Endothelial cell of umbilical vein (primary cell): ENCODE data around the gene NALF2. TPM values are rescaled to one million over a fixed set of nuclear protein-coding genes. Genes with fewer than 3 reads are reported as not detected.

Experiments
- BruUV-seq: library from RNA; stranded (reverse); fragments of 400-500 nt; replicated peaks from 2 replicates; lab custom pipeline; 2021; lab: Mats Ljungman, UMichigan
- CTCF ChIA-PET: fragments of 300-600, 350-600 bp; sonication (Branson Sonifier 250); formaldehyde crosslinking; loops from one replicate; lab custom pipeline; 2021; ENCODE audit warnings: antibody characterized with exemption, inconsistent platforms; lab: Charles Lee
- POLR2A ChIA-PET: fragments of 300-600, 350-600 bp; sonication (Branson Sonifier 250); formaldehyde crosslinking; loops from one replicate; lab custom pipeline; 2021; ENCODE audit warnings: antibody characterized with exemption, inconsistent platforms; lab: Charles Lee
- DNase-seq: peaks from one replicate; pipeline ENCODE4 v3.0.0-alpha.2; 2011; ENCODE audit warnings: low read depth, low spot score
- FAIRE-seq: peaks from 2 replicates; lab custom pipeline; 2011; peaks lifted over from hg19 to GRCh38; lab: Jason Lieb, UNC
- H2AFZ ChIP-seq: 2 replicates; pipeline ENCODE4 v1.6.0; 2012; ENCODE audit warnings: low read depth, low read length, control low read depth, inconsistent platforms
- H3K27ac ChIP-seq: 2 replicates; pipeline ENCODE4 v1.5.1; 2011; ENCODE audit warnings: low read depth, mild to moderate bottlenecking, control low read depth, low read length, moderate library complexity; ENCODE audit not compliant: insufficient read depth
- H3K27me3 ChIP-seq, 2 experiments: 2 replicates each; pipeline versions ENCODE4 v1.6.0 to v1.6.1; 2011; ENCODE audit warnings: low read length in 2 of 2, mixed read lengths in 1 of 2; ENCODE audit not compliant: control insufficient read depth in 2 of 2, insufficient read depth in 2 of 2
- H3K36me3 ChIP-seq, 2 experiments: 2 replicates in 1 of 2; 3 replicates in 1 of 2; pipeline ENCODE4 v1.5.1; 2011; ENCODE audit warnings: low read length in 2 of 2, mild to moderate bottlenecking in 1 of 2, moderate library complexity in 1 of 2; ENCODE audit not compliant: control insufficient read depth in 2 of 2, insufficient read depth in 2 of 2; ENCODE audit errors: extremely low read depth in 1 of 2
- H3K4me1 ChIP-seq: 3 replicates; pipeline ENCODE4 v1.5.1; 2011; ENCODE audit warnings: mild to moderate bottlenecking, low read length; ENCODE audit not compliant: control insufficient read depth, insufficient read depth; ENCODE audit errors: extremely low read depth
- H3K4me2 ChIP-seq: 2 replicates; pipeline ENCODE4 v1.6.1; 2011; ENCODE audit warnings: low read length, control low read depth, mixed read lengths; ENCODE audit not compliant: insufficient read depth
- H3K4me3 ChIP-seq, 3 experiments: fragments of 200-600 bp in 1 of 3; sonication (generic), shearing (Covaris generic) in 1 of 3; replicated peaks in 1 of 3; 2 replicates each; pipeline ENCODE4 v1.5.1; 2011 to 2016; ENCODE audit warnings: control low read depth in 3 of 3, low read length in 3 of 3, mild to moderate bottlenecking in 2 of 3, inconsistent platforms in 1 of 3, low read depth in 1 of 3, moderate library complexity in 1 of 3; ENCODE audit not compliant: insufficient read depth in 1 of 3
- H3K79me2 ChIP-seq: 2 replicates; pipeline ENCODE4 v1.6.0; 2012; ENCODE audit warnings: low read length, inconsistent platforms; ENCODE audit not compliant: control insufficient read depth, insufficient read depth
- H3K9ac ChIP-seq: replicated peaks from 2 replicates; pipeline ENCODE3; 2011; ENCODE audit warnings: low read length, control low read depth; ENCODE audit not compliant: insufficient read depth; ENCODE audit errors: extremely low read depth
- H3K9me1 ChIP-seq: replicated peaks from 3 replicates; pipeline ENCODE4 v1.6.0; 2011; ENCODE audit warnings: mild to moderate bottlenecking, low read length; ENCODE audit not compliant: control insufficient read depth, insufficient read depth; ENCODE audit errors: extremely low read depth
- H3K9me3 ChIP-seq: replicated peaks from 2 replicates; pipeline ENCODE4 v1.5.1; 2012; ENCODE audit warnings: low read length, inconsistent platforms; ENCODE audit not compliant: control insufficient read depth, insufficient read depth
- H4K20me1 ChIP-seq: replicated peaks from 2 replicates; pipeline ENCODE3; 2011; ENCODE audit warnings: mild to moderate bottlenecking, low read length; ENCODE audit not compliant: control insufficient read depth, insufficient read depth; ENCODE audit errors: extremely low read depth
- EZH2 ChIP-seq: IDR thresholded peaks from 2 replicates; pipeline ENCODE4 v1.6.1; 2012; ENCODE audit warnings: borderline replicate concordance, low read depth, mild to moderate bottlenecking, moderate library complexity, low read length, inconsistent platforms; ENCODE audit not compliant: severe bottlenecking
- FOS ChIP-seq: IDR thresholded peaks from 2 replicates; pipeline ENCODE4 v1.6.1; 2011; ENCODE audit warnings: mild to moderate bottlenecking, low read length, moderate library complexity, borderline replicate concordance; ENCODE audit not compliant: insufficient read depth
- GATA2 ChIP-seq: IDR thresholded peaks from 2 replicates; pipeline ENCODE4 v1.7.0; 2011; ENCODE audit warnings: low read depth, mild to moderate bottlenecking, moderate library complexity, mixed read lengths, low read length; ENCODE audit not compliant: insufficient read length, insufficient read depth
- JUN ChIP-seq: IDR thresholded peaks from 2 replicates; pipeline ENCODE4 v1.6.1; 2011; ENCODE audit warnings: borderline replicate concordance, low read depth; ENCODE audit not compliant: insufficient read length, insufficient read depth
- MYC ChIP-seq: IDR thresholded peaks from one replicate; pipeline ENCODE4 v1.6.1; 2011; ENCODE audit warnings: mild to moderate bottlenecking, low read depth, low read length
- POLR2A ChIP-seq: IDR thresholded peaks from 2 replicates; pipeline ENCODE4 v1.6.1; 2012; ENCODE audit warnings: low read depth, mild to moderate bottlenecking, control low read depth, low read length
- POLR2AphosphoS5 ChIP-seq: IDR thresholded peaks from 2 replicates; pipeline ENCODE4 v1.6.1; 2012; ENCODE audit warnings: low read depth, mild to moderate bottlenecking, control low read depth, low read length, moderate library complexity; ENCODE audit not compliant: insufficient read depth
- dilution Hi-C: fragments of 300-500 bp; cut with MboI; formaldehyde crosslinking; loops from one replicate; pipeline ENCODE4 v1.15.0; 2019; ENCODE audit warnings: low sequenced_read_pairs; ENCODE audit not compliant: extremely low pct_ligation_motif_present
- intact Hi-C: fragments of 100-400 bp; cut with micrococcal nuclease; formaldehyde crosslinking; loops from one replicate; pipeline ENCODE4 v1.10.0; 2022
- polyA plus RNA-seq, 4 experiments: library from polyadenylated mRNA; depleted of rRNA in 3 of 4; stranded (reverse) in 3 of 4; unstranded in 1 of 4; fragments of >200 nt; gene quantifications; 2 replicates each; pipeline versions ENCODE4 v1.2.1 to v1.2.3, GENCODE V29; 2011 to 2012; ENCODE audit warnings: missing spikeins in 1 of 4
- total RNA-seq: library from RNA; stranded (reverse); gene quantifications from 2 replicates; pipeline ENCODE4 v1.2.3, GENCODE V29; 2021
- TF ChIP-seq, protein P1 (sequence below): IDR thresholded peaks from 2 replicates; pipeline ENCODE4 v1.6.1; 2011; ENCODE audit not compliant: insufficient read depth, insufficient read length
- TF ChIP-seq, protein P2 (sequence below), 2 donors: IDR thresholded peaks; 1 replicate in 1 of 2; 2 replicates in 1 of 2; pipeline ENCODE4 v1.5.1; 2011; ENCODE audit warnings: low read length in 2 of 2, mild to moderate bottlenecking in 2 of 2, moderate library complexity in 2 of 2, control low read depth in 1 of 2, inconsistent platforms in 1 of 2, low read depth in 1 of 2; ENCODE audit not compliant: insufficient read depth in 1 of 2; ENCODE audit errors: extremely low read depth in 1 of 2

NALF2 gene
- total and polyA plus RNA-seq, 2 donors (not counting 3 experiments of a cell fraction or from before 2014, with no cell fraction given), result not detected

DNA sequence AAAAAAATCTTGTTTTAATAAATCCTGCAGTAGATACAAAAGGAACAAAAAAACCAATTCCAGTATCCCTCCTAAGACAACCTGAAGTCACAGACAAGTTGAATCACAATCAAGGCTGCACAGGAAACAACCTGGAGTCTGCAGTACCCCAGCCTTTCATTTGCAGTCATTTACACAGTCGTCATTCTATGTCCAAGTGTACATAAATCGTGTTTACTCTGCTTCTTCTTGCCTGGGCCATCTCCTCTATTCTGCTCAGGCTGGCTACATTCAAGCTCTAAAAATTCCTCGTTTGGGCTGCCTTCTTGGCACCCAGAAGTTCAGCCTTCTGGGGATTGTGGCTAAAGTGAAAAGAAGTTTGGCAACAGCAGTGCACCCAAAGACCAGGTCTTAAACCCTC, 37.8 kb downstream of the NALF2 start:
- no TSS peak for BruUV-seq
- Histone ChIP-seq H3K9ac (no peak overlapping the region), H3K79me2 (no peaks in the 10 kb centered on the region), H3K9me3 (no peaks in the 10 kb centered on the region), H3K27ac (no peak overlapping the region), H3K4me1 (no peaks in the 10 kb centered on the region), H3K4me2 (no peak overlapping the region), H4K20me1 (no peaks in the 10 kb centered on the region), H3K4me3 (no peak overlapping the region), H3K36me3 (no peaks in the 10 kb centered on the region), H3K27me3 (no peaks in the 10 kb centered on the region), H2AFZ (no peak overlapping the region), H3K9me1 (no peaks in the 10 kb centered on the region)
- DNase-seq (no peak), FAIRE-seq (no peak)
- no peak for TF ChIP-seq MYC
- TF ChIP-seq FOS, result no peak
- TF ChIP-seq POLR2A, result no peak
- TF ChIP-seq, protein P1, sequence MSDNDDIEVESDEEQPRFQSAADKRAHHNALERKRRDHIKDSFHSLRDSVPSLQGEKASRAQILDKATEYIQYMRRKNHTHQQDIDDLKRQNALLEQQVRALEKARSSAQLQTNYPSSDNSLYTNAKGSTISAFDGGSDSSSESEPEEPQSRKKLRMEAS, result no peak
- TF ChIP-seq POLR2AphosphoS5, result no peak
- TF ChIP-seq, protein P2, sequence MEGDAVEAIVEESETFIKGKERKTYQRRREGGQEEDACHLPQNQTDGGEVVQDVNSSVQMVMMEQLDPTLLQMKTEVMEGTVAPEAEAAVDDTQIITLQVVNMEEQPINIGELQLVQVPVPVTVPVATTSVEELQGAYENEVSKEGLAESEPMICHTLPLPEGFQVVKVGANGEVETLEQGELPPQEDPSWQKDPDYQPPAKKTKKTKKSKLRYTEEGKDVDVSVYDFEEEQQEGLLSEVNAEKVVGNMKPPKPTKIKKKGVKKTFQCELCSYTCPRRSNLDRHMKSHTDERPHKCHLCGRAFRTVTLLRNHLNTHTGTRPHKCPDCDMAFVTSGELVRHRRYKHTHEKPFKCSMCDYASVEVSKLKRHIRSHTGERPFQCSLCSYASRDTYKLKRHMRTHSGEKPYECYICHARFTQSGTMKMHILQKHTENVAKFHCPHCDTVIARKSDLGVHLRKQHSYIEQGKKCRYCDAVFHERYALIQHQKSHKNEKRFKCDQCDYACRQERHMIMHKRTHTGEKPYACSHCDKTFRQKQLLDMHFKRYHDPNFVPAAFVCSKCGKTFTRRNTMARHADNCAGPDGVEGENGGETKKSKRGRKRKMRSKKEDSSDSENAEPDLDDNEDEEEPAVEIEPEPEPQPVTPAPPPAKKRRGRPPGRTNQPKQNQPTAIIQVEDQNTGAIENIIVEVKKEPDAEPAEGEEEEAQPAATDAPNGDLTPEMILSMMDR (IDR thresholded peaks at IDR 0.05; ENCODE audit: extremely low read depth in 1 of 2, insufficient read depth in 1 of 2, low read depth in 1 of 2, low read length in 2 of 2), result no peak
- no peak for TF ChIP-seq JUN
- no peak for TF ChIP-seq EZH2
- TF ChIP-seq GATA2, result no peak
- POLR2A ChIA-PET, result no interaction called here
- CTCF ChIA-PET, result interaction anchor here (6.1 kb wide), 1 partner anchor 488 kb away, joined by 69 read pairs; no protein-coding TSS in a partner anchor
- intact Hi-C loops (no loop called here), dilution Hi-C loops (no loop called here)
